H1 (cell line): ENCODE measurements around the gene CENPB. TPM values are rescaled to one million over a fixed set of nuclear protein-coding genes. Genes with fewer than 3 reads are reported as not detected.
A peak's percentile ranks its signal among the peaks of the same experiment; 100 is the strongest.

Experiments
- CTCF ChIA-PET: fragments of 300-600 bp; sonication (Branson Sonifier 250); formaldehyde crosslinking; loops from one replicate; lab custom pipeline; 2021; ENCODE audit not compliant: partially characterized antibody; lab: Charles Lee
- POLR2A ChIA-PET: fragments of 300-600 bp; sonication (Branson Sonifier 250); formaldehyde crosslinking; loops from one replicate; lab custom pipeline; 2021; ENCODE audit warnings: inconsistent platforms; ENCODE audit not compliant: partially characterized antibody; lab: Charles Lee
- DNase-seq, 2 experiments: peaks; one replicate each; pipeline versions ENCODE4 v3.0.0 to v3.0.0-alpha.2; 2010 to 2022; ENCODE audit warnings: low spot score in 2 of 2, low read depth in 1 of 2, mixed read lengths in 1 of 2
- FAIRE-seq: peaks from 2 replicates; lab custom pipeline; 2011; peaks lifted over from hg19 to GRCh38; lab: Jason Lieb, UNC
- H2AFZ ChIP-seq: 2 replicates; pipeline ENCODE4 v1.8.1; 2012; ENCODE audit warnings: low read length, inconsistent platforms
- H2AK5ac ChIP-seq: 2 replicates; pipeline ENCODE4 v1.6.1; 2013; ENCODE audit warnings: low read depth, low read length
- H2BK120ac ChIP-seq: replicated peaks from 2 replicates; pipeline ENCODE3; 2013; ENCODE audit warnings: low read depth, low read length, inconsistent platforms
- H2BK12ac ChIP-seq: 2 replicates; pipeline ENCODE4 v1.6.1; 2013; ENCODE audit warnings: low read depth, low read length
- H2BK15ac ChIP-seq: 2 replicates; pipeline ENCODE4 v1.6.1; 2013; ENCODE audit warnings: low read length
- H2BK20ac ChIP-seq: 2 replicates; pipeline ENCODE4 v1.6.1; 2013; ENCODE audit warnings: low read length
- H2BK5ac ChIP-seq: 2 replicates; pipeline ENCODE4 v1.6.1; 2013; ENCODE audit warnings: low read depth, low read length
- H3K14ac ChIP-seq: 2 replicates; pipeline ENCODE4 v1.6.1; 2013; ENCODE audit warnings: inconsistent platforms; ENCODE audit not compliant: insufficient read length
- H3K18ac ChIP-seq: 2 replicates; pipeline ENCODE4 v1.6.1; 2013; ENCODE audit warnings: low read length; ENCODE audit errors: extremely low read depth
- H3K23ac ChIP-seq: 2 replicates; pipeline ENCODE4 v1.6.1; 2013; ENCODE audit warnings: inconsistent platforms; ENCODE audit not compliant: insufficient read length
- H3K23me2 ChIP-seq: 2 replicates; pipeline ENCODE4 v1.6.1; 2013; ENCODE audit warnings: low read depth, low read length
- H3K27ac ChIP-seq: 2 replicates; pipeline ENCODE4 v1.6.1; 2011; ENCODE audit warnings: low read depth, low read length, inconsistent platforms
- H3K27me3 ChIP-seq, 4 experiments: replicated peaks in 1 of 4; 1 replicate in 1 of 4; 2 replicates in 3 of 4; pipeline versions ENCODE4 v1.6.1 to v1.8.1; 2011 to 2013; ENCODE audit warnings: low read length in 3 of 4, mild to moderate bottlenecking in 3 of 4, inconsistent platforms in 2 of 4, mixed read lengths in 2 of 4, moderate library complexity in 1 of 4; ENCODE audit not compliant: control insufficient read depth in 3 of 4, insufficient read depth in 3 of 4; ENCODE audit errors: extremely low read depth in 1 of 4
- H3K36me3 ChIP-seq, 4 experiments: 2 replicates each; pipeline versions ENCODE4 v1.6.1 to v1.8.1; 2011 to 2013; ENCODE audit warnings: mild to moderate bottlenecking in 4 of 4, low read length in 3 of 4, moderate library complexity in 2 of 4, control low read depth in 1 of 4, inconsistent platforms in 1 of 4; ENCODE audit not compliant: insufficient read depth in 4 of 4, control insufficient read depth in 2 of 4
- H3K4ac ChIP-seq: replicated peaks from 2 replicates; pipeline ENCODE3; 2013; ENCODE audit warnings: low read length, low read depth, mixed read lengths, inconsistent platforms; ENCODE audit not compliant: insufficient read length
- H3K4me1 ChIP-seq, 4 experiments: replicated peaks in 1 of 4; 1 replicate in 1 of 4; 2 replicates in 3 of 4; pipeline versions ENCODE4 v1.6.1 to v1.8.1; 2011 to 2013; ENCODE audit warnings: low read length in 3 of 4, inconsistent platforms in 2 of 4, mixed read lengths in 1 of 4; ENCODE audit not compliant: insufficient read depth in 4 of 4, control insufficient read depth in 3 of 4
- H3K4me2 ChIP-seq, 2 experiments: 2 replicates each; pipeline versions ENCODE4 v1.6.1 to v1.8.1; 2011 to 2013; ENCODE audit warnings: low read depth in 2 of 2, low read length in 2 of 2, control low read depth in 1 of 2, inconsistent platforms in 1 of 2, mild to moderate bottlenecking in 1 of 2; ENCODE audit not compliant: insufficient read depth in 1 of 2
- H3K4me3 ChIP-seq, 4 experiments: fragments of 200-600, 300-600 bp in 1 of 4; sonication (generic), shearing (Covaris generic), sonication (Bioruptor Twin) in 1 of 4; 2 replicates each; pipeline versions ENCODE4 v1.5.1 to v1.8.1; 2011 to 2016; ENCODE audit warnings: low read length in 4 of 4, low read depth in 3 of 4, control low read depth in 2 of 4, inconsistent platforms in 2 of 4, mild to moderate bottlenecking in 2 of 4, mixed read lengths in 1 of 4, moderate library complexity in 1 of 4; ENCODE audit not compliant: insufficient read depth in 2 of 4; ENCODE audit errors: extremely low read depth in 1 of 4
- H3K56ac ChIP-seq: replicated peaks from 2 replicates; pipeline ENCODE3; 2013; ENCODE audit warnings: low read depth, mild to moderate bottlenecking, mixed read lengths, low read length, inconsistent platforms; ENCODE audit not compliant: insufficient read length
- H3K79me1 ChIP-seq: 2 replicates; pipeline ENCODE4 v1.6.1; 2013; ENCODE audit warnings: low read depth, low read length, control low read depth
- H3K79me2 ChIP-seq, 2 experiments: 2 replicates each; pipeline versions ENCODE4 v1.6.1 to v1.8.1; 2012 to 2013; ENCODE audit warnings: low read length in 2 of 2, mild to moderate bottlenecking in 2 of 2, inconsistent platforms in 1 of 2; ENCODE audit not compliant: insufficient read depth in 2 of 2, control insufficient read depth in 1 of 2
- H3K9ac ChIP-seq, 4 experiments: replicated peaks in 1 of 4; 1 replicate in 1 of 4; 2 replicates in 3 of 4; pipeline versions ENCODE4 v1.6.1 to v1.8.1; 2011 to 2013; ENCODE audit warnings: low read depth in 3 of 4, low read length in 3 of 4, control low read depth in 2 of 4, mild to moderate bottlenecking in 2 of 4, moderate library complexity in 2 of 4, inconsistent platforms in 1 of 4; ENCODE audit errors: extremely low read depth in 1 of 4
- H3K9me3 ChIP-seq, 2 experiments: 2 replicates each; pipeline versions ENCODE4 v1.6.1 to v1.8.1; 2012 to 2013; ENCODE audit warnings: mild to moderate bottlenecking in 2 of 2, moderate library complexity in 2 of 2, control low read depth in 1 of 2, inconsistent platforms in 1 of 2, low read depth in 1 of 2, low read length in 1 of 2, mixed read lengths in 1 of 2; ENCODE audit not compliant: insufficient read depth in 2 of 2
- H4K20me1 ChIP-seq, 2 experiments: replicated peaks in 1 of 2; 2 replicates each; pipeline versions ENCODE3 to v1.8.1; 2011 to 2013; ENCODE audit warnings: inconsistent platforms in 2 of 2, low read length in 2 of 2, mild to moderate bottlenecking in 1 of 2; ENCODE audit not compliant: insufficient read depth in 2 of 2, control insufficient read depth in 1 of 2
- H4K5ac ChIP-seq: 2 replicates; pipeline ENCODE4 v1.6.1; 2013; ENCODE audit warnings: low read length, low read depth, mixed read lengths, inconsistent platforms; ENCODE audit not compliant: insufficient read length
- H4K8ac ChIP-seq: 2 replicates; pipeline ENCODE4 v1.8.0; 2013; ENCODE audit warnings: mild to moderate bottlenecking, moderate library complexity, low read length, inconsistent platforms; ENCODE audit not compliant: insufficient read depth; ENCODE audit errors: extremely low read depth
- H4K91ac ChIP-seq: replicated peaks from 2 replicates; pipeline ENCODE3; 2013; ENCODE audit warnings: low read length, mixed read lengths, inconsistent platforms; ENCODE audit not compliant: insufficient read length
- KDM4A ChIP-seq: IDR thresholded peaks from one replicate; pipeline ENCODE4 v1.7.1; 2012; ENCODE audit warnings: low read depth, mild to moderate bottlenecking, moderate library complexity, low read length, inconsistent platforms; ENCODE audit not compliant: severe bottlenecking
- MAX ChIP-seq: IDR thresholded peaks from 2 replicates; pipeline ENCODE4 v1.6.1; 2012; ENCODE audit warnings: inconsistent platforms
- RNF2 ChIP-seq: fragments of 200-900, 300-1000 bp; sonication (generic); IDR thresholded peaks from 2 replicates; pipeline ENCODE4 v1.7.1; 2016; ENCODE audit warnings: borderline replicate concordance, low read depth, mild to moderate bottlenecking, antibody characterized with exemption, low read length; ENCODE audit not compliant: poor library complexity, severe bottlenecking; ENCODE audit errors: missing control alignments
- WGBS, 2 experiments: shearing (Covaris generic) in 1 of 2; methylation state at CpG; one replicate each; pipeline versions ENCODE4 v1.1.6 to v1.1.7; 2013 to 2015; ENCODE audit warnings: low lambda C conversion rate in 2 of 2, mixed read lengths in 2 of 2, inconsistent platforms in 1 of 2, low coverage in 1 of 2, missing lambda C conversion rate in 1 of 2; ENCODE audit not compliant: insufficient replicate concordance in 2 of 2, insufficient coverage in 1 of 2, insufficient read length in 1 of 2; ENCODE audit errors: extremely low coverage in 1 of 2, missing lambda C conversion rate in 1 of 2; 5-methylcytosine and 5-hydroxymethylcytosine counted together
- polyA plus RNA-seq, 7 experiments: library from polyadenylated mRNA; depleted of rRNA in 3 of 7; stranded (reverse) in 5 of 7; unstranded in 2 of 7; fragments of >200 nt in 5 of 7; fragments of 200-250 nt in 2 of 7; gene quantifications; 1 replicate in 5 of 7; 2 replicates in 1 of 7; 4 replicates in 1 of 7; pipeline versions ENCODE4 v1.2.1 to v1.2.3, GENCODE V29; 2011 to 2013; ENCODE audit warnings: missing spikeins in 2 of 7, mixed read lengths in 2 of 7
- total RNA-seq: library from RNA; stranded (reverse); fragmentation: NEBNext Ultra II Directional; extraction: Animal tissue kit (Norgen Biotek cat#: 25700); gene quantifications from 2 replicates; pipeline ENCODE4 v1.2.1, GENCODE V29; 2021

Gene CENPB
- total and polyA plus RNA-seq, 2 of the 8 experiments (the other 6 are each of a cell fraction or from before 2014, with no cell fraction given), result 17.7 to 51.6 TPM

GRCh38 chr20:3739926-3740451, 46.6 kb downstream of the CENPB start:
- Histone ChIP-seq H2BK12ac (peak overlapping the region; percentile 0; the same call in 1 of the 2 replicates), H3K9me3 (no peaks in the 10 kb centered on the region), H4K91ac (peak overlapping the region; percentile 49), H3K14ac (no peak overlapping the region), H3K4me2 (no peak overlapping the region), H3K36me3 (no peaks in the 10 kb centered on the region), H3K27ac (no peak overlapping the region), H3K79me2 (no peaks in the 10 kb centered on the region), H3K23ac (no peak overlapping the region), H3K79me1 (no peaks in the 10 kb centered on the region), H2BK15ac (peak overlapping the region; percentile 72; the same call in 1 of the 2 replicates), H3K9ac (no peak overlapping the region; a peak in 1 of 7 replicates), H2AFZ (no peak overlapping the region), H3K56ac (no peak overlapping the region), H4K20me1 (no peaks in the 10 kb centered on the region), H2BK5ac (peak overlapping the region; percentile 60; the same call in 1 of the 2 replicates), H3K4me3 (no peak overlapping the region), H4K5ac (no peak overlapping the region), H4K8ac (peak overlapping the region; percentile 45; the same call in 1 of the 2 replicates), H2BK20ac (no peak overlapping the region), H2BK120ac (no peak overlapping the region), H3K4me1 (peaks cover 0 to 19% (median 11%) of the 10 kb centered on the region in 4 experiments; a peak in 6 of 7 replicates), H3K4ac (no peak overlapping the region), H3K18ac (no peak overlapping the region; the same call in 1 of the 2 replicates), H2AK5ac (no peak overlapping the region), H3K27me3 (peaks cover 0 to 4% (median 0%) of the 10 kb centered on the region in 4 experiments; a peak in 1 of 7 replicates), H3K23me2 (peaks cover 2% of the 10 kb centered on the region; the same call in 1 of the 2 replicates)
- DNase-seq, result no peak
- POLR2A ChIA-PET, result interaction anchor here (0.9 to 2.2 kb wide), 6 partner anchors 11 to 63 kb away, joined by 3 to 9 read pairs (median 3); partner anchors contain the start of genes ADAM33 and ADISSP
- FAIRE-seq, result no peak
- 63% methylated on average over 7 of the region's 7 CpGs; no CpG with 5 or more reads in 1 of the 2 experiments for WGBS, 2 experiments
- no peak for TF ChIP-seq RNF2
- TF ChIP-seq KDM4A, result no peak
- 0 out of 2 replicates have a peak, but pooled peaks have one; percentile 17 for TF ChIP-seq MAX
- CTCF ChIA-PET, result interaction anchor here (0.9 to 18.5 kb wide), 15 partner anchors 13 to 79 kb away, joined by 3 to 308 read pairs (median 6); partner anchors contain the start of gene SIGLEC1
